Activated naive CD4-positive, alpha-beta T cell treated with Interleukin-2 at 50 U/mL for 16 hours (primary cell): ENCODE measurements around the gene ITGA3.
"Not testable (repeated sequence)": the region's sequence is repeated elsewhere in the genome, so short reads cannot be mapped to it uniquely, and the experiment has no call there.

Experiments used
- DNase-seq: peaks from one replicate; pipeline ENCODE4 v3.0.0-alpha.2; 2020

The ITGA3 gene

DNA sequence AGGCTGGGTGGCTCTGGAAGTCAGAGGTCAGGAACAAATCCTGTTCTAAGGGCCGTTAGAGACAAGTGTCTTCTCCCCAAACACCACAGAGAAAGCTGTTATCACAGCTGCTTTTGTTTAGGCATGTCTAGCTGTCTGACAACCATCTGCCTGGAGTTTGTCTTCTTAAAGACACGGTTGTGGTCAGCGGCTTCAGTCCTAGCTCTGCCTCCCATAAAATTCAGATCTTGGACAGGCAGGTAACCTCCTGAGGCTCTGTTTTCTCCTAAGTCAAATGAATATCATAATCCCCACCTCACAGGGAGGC is 2.3 kb upstream of the ITGA3 start:
- no peak for DNase-seq

DNA sequence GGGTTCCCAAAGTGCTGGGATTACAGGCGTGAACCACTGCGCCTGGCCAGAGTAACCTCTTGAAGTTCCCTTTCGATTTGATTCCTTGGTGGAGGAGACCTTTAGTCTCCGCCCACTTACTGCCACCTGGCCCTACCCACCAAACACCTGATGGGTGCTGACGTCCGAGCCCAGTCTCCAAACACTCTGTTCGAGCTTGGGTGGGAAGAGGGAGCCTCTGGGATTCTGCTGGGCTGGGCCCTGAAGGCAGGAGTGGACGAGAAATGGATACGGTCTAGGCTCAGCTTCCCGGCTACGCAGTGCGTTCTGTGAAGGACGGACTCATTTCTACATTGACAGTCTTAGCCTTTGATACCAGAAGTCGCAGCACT is 870 bp upstream of the ITGA3 start:
- DNase-seq: peak; percentile 25

DNA sequence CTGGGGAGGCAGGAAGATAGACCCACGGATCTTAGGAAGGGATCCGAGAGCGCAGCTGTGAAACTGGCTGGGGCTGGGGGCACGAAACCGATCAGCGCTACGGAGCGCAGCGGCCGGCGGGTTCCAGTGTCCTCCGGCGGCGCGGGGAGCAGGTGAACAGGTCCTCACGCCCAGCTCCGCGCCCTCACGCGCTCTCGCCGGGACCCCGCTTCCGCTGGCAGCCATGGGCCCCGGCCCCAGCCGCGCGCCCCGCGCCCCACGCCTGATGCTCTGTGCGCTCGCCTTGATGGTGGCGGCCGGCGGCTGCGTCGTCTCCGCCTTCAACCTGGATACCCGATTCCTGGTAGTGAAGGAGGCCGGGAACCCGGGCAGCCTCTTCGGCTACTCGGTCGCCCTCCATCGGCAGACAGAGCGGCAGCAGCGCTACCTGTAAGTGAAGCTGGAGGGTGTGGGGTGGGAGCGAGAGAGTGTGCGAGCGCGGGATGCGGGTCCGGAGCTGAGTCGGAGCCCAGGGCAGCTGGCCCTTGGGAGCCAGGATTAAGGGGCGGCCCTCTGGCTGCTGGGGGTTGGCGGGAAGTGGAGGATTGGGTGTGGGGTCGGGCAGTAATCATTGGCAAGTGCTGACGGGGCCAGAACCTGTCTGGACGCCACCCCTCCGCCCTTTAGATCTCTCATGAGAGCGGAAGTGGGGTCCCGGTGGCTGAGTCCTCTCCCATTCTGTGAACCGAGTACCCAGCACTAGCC is 479 bp downstream of the ITGA3 start:
- DNase-seq: peak; percentile 70

DNA sequence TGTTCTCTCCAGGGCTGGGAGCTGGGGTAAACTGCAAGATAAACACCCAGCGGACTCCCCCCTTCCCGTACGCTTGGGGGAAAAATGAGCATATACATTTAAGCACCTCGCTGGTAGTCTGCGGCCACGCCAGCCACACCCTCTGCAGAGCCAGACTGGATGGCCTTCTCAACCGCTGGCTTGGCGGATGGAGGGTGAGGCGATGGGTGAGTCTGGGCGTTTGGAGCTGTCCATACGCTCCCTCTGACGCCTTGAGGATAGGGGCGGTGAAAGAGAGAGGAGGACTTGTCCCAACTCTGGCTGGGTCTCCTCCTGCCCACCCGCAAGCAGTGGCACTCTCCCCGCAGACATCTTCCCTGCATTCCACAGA is 1.0 kb downstream of the ITGA3 start:
- no peak for DNase-seq

DNA sequence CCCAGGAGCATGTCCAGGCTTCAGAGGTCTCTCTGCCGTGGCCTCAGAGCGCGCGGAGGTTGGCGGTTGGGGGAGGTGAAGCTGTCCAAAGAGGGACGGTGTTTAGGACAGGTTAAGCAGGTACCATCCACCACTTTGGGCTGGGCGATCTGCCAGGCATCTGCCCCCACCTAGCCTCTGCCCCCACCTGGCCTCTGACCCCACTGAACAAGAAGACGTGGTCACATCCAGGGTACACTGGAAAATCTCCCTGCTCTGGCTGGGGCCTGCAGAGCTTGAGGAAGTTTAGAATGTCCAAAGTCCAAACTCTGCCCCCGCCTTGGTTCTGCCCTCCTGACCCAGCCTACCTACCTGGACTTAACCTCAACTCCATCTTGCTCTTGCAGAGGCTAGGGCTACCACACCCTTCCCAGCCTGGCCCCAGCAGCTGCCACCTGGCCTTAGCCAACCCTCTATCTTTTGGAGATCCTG is 1.6 kb downstream of the ITGA3 start:
- DNase-seq: no peak

DNA sequence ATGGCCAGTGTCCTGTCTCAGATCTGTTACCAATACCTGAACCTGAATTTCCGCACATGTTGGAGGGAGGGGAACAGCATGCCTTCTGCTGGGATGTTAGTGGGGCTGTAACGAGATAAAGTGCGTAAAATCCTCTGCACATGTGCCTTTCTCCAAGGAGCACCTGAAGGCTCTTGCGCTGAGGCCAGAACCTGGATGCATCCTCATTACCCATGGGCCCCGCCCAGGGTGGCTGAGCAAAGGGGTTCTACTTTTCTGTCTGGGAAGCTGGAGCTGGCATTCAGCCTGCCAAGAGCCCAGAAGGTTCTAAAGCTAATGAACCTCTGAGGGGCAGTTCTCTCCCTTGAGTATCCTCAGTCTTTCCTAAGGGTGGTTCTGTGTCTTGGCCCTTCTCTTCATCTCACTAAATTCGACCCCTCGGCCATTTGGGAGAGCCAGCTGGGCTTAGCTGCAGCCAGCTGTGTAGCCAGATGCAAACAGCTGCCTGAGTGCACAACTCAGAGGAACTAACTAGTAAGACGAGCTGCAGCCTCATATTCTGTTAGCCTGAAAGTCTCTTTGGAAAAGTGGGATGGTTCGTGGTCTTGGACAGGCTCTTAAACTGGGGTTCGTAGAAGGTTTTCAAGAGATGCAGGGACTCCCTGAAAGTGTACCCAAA is 2.5 kb downstream of the ITGA3 start:
- no peak for DNase-seq

DNA sequence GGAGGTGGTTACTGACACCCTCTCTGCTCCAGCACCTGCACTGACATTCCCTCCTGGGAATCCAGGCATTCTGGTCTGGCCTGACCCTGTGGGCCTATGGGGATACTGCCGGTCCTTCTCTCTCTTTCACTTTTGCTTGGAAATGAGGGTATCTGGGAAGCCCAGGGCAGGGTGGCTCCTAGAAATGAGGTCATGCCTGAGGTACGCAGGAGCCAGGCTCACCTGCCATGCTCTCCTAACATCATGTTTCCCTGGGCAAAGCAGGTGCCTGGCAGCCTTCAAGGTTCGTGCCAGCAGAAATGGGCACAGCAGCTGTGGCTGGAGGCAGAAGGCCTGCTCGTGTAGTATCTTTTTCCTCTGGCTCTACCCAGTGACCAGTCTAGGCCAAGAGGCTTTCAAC is 3.3 kb downstream of the ITGA3 start:
- no peak for DNase-seq

DNA sequence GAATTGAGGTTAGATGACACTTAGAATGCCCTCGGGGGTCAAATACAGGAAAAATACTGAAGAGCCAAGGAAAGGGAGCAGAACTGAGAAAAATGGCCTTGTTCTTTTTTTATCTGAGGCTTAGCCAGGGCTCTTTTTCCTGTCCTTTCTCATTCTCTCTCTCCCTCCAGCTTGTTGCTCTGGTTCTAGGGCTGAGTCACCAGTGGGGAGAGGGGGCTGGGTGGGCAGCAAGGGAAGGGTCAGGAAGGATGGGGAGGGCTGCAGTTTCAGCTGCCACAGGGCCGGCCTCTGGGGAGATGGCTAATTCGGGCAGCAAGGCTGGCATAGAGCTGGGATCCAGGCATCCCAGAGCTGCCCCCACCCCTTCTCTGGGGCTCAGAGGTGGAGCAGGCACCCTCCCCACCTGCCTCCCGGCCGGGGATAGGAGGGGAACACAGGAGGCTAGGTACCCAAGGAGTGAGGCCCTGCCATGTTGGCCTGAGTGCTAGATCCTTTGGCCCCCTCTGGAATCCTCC is 3.9 kb downstream of the ITGA3 start:
- no peak for DNase-seq

DNA sequence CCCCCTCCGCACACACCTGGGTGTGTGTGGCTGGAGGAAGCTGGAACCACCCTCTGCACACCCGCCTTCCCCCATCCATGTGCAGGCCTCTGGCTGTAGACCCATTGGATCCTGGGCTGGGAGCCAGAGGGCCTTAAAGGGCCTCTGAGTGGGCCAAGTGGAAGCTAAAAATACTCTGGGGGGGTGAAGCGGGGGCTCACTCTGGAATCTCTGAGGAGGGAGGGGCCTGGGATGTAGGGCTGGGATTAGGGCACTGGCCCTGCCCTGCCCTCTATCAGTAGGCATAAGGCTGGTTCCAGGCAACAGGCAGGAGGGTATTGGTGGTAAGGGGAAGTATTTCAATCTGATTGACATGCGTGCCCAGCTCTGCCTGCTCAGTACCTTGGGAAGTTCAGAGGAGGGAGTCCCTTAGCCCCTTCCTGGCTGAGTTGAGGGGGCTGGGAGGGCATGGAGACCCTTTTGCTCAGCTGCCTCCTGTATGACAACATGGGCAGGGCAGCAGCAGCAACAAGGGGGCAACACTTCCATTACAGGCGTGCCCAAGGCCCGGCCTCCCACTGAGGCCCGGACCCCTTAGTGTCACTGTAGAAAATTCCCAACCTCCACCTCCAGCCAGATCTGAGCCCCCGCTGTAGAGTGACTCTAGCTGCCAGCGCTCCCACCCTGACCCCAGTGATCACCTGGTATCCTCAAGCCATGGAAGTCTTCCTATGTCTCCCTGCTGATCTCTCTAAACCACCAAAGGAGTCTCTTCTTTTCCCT is 5.2 kb downstream of the ITGA3 start:
- DNase-seq: no peak

DNA sequence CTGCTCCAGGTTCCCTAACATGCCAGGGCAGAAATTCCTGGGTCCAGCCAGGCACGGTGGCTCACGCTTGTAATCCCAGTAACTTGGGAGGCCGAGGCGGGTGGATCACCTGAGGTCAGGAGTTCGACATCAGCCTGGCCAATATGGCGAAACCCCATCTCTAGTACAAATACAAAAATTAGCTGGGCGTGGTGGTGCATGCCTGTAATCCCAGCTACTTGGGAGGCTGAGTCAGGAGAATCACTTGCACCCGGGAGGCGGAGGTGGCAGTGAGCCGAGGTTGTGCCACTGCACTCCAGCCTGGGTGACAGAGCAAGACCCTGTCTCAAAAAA is 5.8 kb downstream of the ITGA3 start:
- not testable (repeated sequence) for DNase-seq

DNA sequence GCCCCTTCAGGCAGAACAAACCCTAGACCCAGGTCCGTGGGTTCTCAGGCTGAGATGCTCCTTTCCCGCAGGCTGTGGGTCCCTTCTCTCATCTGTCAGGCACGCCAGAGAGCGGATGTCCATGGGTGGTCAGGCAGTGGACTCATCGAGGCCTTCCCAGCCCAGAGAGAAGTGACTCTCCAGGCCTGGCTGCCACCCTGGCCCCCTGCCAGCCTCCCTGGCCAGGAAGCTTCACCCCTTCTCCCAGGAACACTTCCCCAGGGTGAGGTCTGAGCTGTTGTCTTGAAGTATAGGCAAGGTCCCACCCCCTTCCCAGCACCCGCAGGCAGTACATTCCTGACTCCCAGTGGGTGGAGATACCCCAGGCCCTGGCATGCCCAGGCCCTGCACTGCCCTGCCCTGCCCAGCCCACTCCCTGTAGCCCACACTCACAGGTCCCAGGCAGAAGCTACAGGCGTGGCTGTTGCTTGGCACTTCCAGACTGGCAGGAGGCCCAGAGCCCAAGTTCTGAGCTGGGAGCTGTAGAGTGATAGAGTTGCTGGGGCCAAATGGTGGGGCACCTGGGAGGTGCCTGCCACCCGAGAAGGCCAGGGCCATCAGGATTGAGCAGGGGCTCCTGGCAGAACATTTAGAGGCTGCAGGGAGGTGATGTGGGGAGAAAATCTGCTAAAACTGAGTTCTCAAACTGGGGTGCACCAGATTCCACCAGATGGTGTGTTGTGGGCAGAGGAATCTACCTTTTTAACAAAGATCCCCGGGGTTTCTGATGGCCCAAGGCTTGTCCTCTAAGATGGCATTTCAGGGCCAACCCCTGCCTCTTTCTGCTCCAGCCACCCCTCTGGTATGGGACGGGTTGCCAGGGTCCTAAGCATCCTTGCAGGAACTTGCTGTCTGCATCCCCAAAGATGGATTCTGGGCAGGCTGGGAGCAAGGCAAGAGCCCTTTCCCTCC is 6.7 kb downstream of the ITGA3 start:
- no peak for DNase-seq

DNA sequence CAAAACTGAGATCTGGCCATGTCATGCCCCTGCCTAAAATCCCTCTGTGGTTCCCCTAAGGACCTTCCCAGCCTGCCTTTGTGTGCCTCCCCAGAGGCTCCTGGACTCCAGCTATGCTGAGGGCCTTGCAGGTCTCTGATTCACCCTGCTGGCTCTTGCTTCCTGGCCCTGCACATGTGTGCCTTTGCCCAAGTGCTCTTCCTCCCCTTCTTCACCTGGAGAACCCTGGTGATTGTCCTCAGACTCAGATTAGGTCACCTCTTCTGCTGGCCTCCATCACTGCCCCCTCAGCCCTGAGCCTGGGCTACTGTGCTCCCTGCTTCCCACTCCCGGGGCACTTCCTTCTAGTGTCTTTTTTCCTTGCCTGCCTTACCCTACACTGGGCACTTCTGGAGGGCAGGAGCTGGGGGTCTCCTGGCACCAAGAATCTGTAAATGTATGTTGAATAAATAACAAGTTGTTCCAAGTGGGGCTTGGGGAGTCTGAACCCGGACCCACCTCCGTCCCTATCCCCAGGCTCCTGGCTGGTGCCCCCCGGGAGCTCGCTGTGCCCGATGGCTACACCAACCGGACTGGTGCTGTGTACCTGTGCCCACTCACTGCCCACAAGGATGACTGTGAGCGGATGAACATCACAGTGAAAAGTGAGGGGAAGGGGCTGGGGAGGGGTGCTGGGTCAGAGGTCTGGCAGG is 7.8 kb downstream of the ITGA3 start:
- DNase-seq: no peak

DNA sequence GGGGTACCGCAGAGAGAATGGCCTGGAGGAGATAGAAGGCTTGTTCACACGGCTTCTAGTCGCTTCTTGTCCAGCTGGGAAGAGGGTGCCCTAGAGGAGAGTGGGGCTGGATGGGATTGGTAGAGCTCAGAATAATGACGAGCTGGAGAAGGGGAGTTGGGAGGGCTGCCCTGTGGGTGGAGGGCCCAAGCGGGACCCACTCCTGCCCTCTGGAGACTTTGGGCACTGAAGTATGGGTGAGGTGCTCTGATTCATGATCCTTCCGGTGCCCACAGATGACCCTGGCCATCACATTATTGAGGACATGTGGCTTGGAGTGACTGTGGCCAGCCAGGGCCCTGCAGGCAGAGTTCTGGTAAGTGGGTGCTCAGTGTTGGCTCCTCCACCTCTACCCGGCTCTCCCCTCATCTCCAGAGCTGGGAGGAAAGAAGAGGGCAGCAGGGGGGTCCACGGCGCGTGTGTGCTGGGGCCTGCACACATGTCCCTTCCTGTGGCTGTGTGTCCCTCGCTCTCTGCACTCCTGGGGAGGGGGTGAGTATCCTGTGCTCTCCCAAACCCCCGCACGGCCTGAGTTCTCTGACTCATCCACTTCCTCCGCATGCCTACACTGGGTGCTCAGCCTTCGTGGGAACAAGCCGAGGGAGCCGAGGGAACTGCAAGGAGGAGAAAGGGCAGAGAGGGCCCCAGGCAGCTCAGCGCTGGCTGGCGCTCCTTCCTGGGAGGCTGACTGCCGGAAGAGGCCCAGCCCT is 8.5 kb downstream of the ITGA3 start:
- DNase-seq: no peak

DNA sequence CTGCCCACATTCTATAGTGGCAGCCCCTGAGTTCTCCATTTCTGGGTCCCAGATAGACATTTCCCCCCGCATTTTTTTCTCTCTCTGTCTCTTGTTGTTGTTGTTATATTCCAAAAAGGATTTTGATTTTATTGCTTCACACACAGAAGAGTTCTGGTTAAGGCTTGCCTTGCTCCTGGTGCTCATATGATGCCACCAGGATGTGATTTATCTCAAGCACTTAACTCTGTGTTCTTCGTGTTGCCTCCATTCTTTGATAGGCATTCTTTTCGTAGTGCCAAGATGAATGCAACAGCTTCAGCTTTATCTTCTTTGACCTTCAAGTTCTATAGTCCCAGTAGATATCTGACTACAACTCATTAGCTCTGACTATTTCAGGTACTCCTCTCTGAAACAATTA is 9.1 kb downstream of the ITGA3 start:
- no peak for DNase-seq

DNA sequence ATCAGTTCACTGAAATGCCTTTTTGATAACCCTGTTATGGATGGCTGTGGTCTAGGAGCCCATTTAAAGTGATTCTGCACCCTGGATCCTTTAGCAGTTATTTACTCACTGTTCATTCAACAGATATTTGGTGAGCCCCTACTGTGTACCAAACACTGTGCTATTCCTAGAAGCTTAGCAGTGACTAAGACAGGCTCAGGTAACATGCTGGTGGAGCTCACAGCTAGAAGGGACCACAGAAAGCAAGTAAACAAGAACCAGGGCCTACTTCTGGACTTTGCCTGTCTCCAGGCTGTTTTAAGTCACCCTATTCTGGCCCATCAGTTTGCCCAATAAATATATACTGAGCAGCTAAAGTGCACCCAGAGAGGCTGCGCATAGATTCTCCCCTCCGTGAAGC is 11.1 kb downstream of the ITGA3 start:
- DNase-seq: no peak

DNA sequence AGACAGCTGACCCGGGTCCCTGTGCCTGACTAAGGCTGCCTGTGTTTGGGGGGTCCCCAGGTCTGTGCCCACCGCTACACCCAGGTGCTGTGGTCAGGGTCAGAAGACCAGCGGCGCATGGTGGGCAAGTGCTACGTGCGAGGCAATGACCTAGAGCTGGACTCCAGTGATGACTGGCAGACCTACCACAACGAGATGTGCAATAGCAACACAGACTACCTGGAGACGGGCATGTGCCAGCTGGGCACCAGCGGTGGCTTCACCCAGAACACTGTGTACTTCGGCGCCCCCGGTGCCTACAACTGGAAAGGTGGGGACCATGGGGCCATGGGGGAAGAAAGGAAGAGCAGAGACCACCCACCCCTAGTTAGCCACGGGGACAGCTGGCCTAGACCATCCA is 12.1 kb downstream of the ITGA3 start:
- no peak for DNase-seq

DNA sequence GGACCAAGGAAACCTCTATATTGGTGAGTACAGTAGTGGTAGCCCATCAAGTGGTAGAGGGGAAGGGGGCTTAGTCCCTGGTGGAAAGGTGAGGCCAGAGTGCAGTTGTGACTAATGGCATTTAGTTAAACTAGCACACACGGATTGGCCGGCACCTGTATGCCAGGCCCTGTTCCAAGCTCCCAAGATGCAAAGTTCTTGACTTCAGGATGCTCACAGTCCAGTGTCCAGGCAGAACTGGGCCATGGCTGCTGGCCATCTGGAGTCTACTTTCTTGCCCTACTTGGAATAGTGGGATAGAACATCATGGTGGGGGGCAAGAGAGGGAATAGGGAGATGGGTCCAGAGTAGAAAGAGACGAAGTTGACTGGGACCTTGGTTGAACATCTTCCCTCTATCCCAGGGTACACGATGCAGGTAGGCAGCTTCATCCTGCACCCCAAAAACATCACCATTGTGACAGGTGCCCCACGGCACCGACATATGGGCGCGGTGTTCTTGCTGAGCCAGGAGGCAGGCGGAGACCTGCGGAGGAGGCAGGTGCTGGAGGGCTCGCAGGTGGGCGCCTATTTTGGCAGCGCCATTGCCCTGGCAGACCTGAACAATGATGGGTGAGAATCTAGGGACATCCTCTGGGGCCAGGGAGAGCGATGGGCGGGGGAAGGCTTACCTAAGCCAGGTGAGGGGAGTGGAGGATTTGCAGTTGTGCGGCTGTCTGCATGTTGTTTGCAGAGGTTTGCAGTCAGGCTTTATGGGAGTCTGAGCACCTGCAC is 15.2 kb downstream of the ITGA3 start:
- no peak for DNase-seq

DNA sequence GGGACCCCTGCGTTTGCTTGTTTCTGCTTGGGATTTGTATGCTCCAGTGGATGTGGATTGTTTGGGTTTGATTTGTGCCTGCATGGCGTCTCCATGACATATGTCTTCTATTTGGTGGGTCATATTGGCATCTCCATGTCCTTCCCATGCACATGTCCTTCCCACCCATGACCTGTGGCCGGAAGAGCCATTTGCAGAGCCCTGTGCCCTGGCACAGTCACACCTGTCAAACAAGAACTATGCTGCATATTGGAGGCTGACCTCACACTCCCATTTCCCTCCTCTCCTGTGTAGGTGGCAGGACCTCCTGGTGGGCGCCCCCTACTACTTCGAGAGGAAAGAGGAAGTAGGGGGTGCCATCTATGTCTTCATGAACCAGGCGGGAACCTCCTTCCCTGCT is 15.8 kb downstream of the ITGA3 start:
- no peak for DNase-seq

DNA sequence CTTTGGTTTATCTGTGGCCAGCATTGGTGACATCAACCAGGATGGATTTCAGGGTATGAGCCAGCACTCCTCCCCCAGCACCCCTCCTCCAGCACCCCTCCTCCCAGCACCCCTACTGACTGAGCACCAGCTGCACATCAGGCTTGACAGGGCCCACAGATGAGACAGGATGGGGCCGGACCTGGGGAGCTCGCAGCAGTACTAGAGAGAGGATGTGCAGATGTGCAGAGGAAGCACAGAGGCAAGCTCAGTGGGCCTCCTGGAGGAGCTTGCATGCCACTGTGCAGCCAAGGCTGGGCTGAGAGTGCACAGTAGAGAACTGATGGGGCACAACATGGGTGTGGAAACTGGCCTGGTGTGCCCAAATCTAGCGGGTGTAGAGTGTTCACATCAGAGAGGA is 16.2 kb downstream of the ITGA3 start:
- DNase-seq: no peak

DNA sequence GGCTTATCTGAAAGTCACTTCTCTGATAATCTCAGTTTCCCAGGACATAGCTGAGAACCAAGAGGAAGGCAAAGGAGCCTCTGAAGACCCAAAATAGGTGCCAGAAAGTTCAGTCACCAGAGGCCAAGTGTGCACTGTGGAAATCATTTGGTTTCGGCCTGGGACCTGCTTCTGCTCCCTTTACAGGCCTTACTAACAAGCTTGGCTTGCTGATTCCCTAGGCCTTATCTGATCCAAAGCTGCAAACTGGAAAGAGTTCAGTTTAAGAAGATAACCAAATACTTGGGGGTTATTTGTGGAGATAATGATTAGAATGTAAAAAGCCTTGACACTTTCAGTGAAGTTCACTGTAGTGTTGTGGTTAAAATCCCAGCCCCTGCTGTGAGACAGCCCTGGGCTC is 17.0 kb downstream of the ITGA3 start:
- no peak for DNase-seq

DNA sequence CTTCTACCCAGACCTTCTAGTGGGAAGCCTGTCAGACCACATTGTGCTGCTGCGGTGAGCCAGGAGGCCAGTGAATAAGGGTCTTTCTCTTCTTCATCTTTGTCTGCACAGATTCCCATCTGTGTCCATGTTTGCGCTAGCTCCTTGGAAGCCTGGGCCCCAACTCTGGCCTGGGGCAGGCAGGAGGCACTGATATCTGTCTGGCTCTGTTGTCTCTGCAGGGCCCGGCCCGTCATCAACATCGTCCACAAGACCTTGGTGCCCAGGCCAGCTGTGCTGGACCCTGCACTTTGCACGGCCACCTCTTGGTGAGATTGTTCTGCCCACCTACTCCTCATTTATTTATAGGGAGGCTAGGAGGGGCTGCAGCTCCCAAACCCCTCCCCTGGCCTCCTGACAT is 18.3 kb downstream of the ITGA3 start:
- DNase-seq: no peak
